Measurements from ENCODE around the gene CLCNKA.

The CLCNKA gene

GRCh38 chr1:16009678-16010077 is 12.2 kb upstream of the CLCNKA start:
- no peak for TF ChIP-seq ZFX (IDR thresholded peaks at IDR 0.05)
- no peak for TF ChIP-seq CTCF (conservative IDR thresholded peaks at IDR 0.05)
- no peak overlapping the region for H3K27ac ChIP-seq

- TF ChIP-seq CTCF (conservative IDR thresholded peaks at IDR 0.05) (no peak), ZFX (IDR thresholded peaks at IDR 0.05) (no peak)
- H3K27ac ChIP-seq = no peak overlapping the region
Measured at GRCh38 chr1:16010837-16011236, 11.0 kb upstream of the CLCNKA start.

GRCh38 chr1:16011936-16012589 is 9.8 kb upstream of the CLCNKA start:
- peak overlapping the region; percentile 45 for H3K27ac ChIP-seq
- TF ChIP-seq CTCF (conservative IDR thresholded peaks at IDR 0.05) = no peak
- no peak for TF ChIP-seq ZFX (IDR thresholded peaks at IDR 0.05)

- TF ChIP-seq ZFX (IDR thresholded peaks at IDR 0.05) = no peak
- TF ChIP-seq CTCF (conservative IDR thresholded peaks at IDR 0.05) = no peak
- H3K27ac ChIP-seq = peak overlapping the region; percentile 45
Measured at GRCh38 chr1:16012590-16013219, 9.1 kb upstream of the CLCNKA start.

- TF ChIP-seq ZFX (IDR thresholded peaks at IDR 0.05) (no peak), CTCF (conservative IDR thresholded peaks at IDR 0.05) (no peak)
- H3K27ac ChIP-seq = peak overlapping the region; percentile 45
Measured at GRCh38 chr1:16013220-16013907, 8.5 kb upstream of the CLCNKA start.

- TF ChIP-seq CTCF (conservative IDR thresholded peaks at IDR 0.05) = no peak
- TF ChIP-seq ZFX (IDR thresholded peaks at IDR 0.05) = no peak
- H3K27ac ChIP-seq = peak overlapping the region; percentile 45
Measured at GRCh38 chr1:16013908-16014258, 8.0 kb upstream of the CLCNKA start.

All from C4-2B (cell line).